Measurements from ENCODE around the gene ATOH1.

DNA sequence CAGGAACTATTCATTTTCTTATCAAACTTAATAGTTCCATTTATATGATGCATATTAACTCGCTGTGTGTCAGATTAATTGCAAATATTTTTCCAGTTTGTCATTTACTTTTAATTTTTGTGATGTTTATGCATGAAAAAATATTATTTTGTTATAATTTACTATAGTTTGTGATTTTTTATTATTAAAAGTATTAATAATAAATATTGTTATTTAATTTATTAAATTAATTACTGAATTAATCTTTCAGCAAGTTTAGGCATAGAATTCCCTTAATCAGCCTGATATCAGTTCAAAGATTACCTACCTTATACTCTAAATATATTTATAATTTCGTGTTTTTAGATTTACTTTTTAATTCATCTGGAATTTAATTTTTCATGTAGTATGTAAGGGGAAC is 15.5 kb upstream of the ATOH1 start:
- TF ChIP-seq RARB (CRISPR knock-in tag; IDR thresholded peaks at IDR 0.05), result no peak
- TF ChIP-seq CSDC2 (CRISPR knock-in tag; IDR thresholded peaks at IDR 0.05), result no peak
- TF ChIP-seq ZFP3 (CRISPR knock-in tag; IDR thresholded peaks at IDR 0.05), result no peak
- no peak for TF ChIP-seq OSR1 (CRISPR knock-in tag; IDR thresholded peaks at IDR 0.05)
- TF ChIP-seq TOX (CRISPR knock-in tag; IDR thresholded peaks at IDR 0.05; ENCODE audit: borderline replicate concordance), result no peak
- no peak for TF ChIP-seq SNAI2 (CRISPR knock-in tag; IDR thresholded peaks at IDR 0.05)
- TF ChIP-seq BACH2 (CRISPR knock-in tag; IDR thresholded peaks at IDR 0.05; ENCODE audit: borderline replicate concordance), result no peak
- TF ChIP-seq, protein P1, sequence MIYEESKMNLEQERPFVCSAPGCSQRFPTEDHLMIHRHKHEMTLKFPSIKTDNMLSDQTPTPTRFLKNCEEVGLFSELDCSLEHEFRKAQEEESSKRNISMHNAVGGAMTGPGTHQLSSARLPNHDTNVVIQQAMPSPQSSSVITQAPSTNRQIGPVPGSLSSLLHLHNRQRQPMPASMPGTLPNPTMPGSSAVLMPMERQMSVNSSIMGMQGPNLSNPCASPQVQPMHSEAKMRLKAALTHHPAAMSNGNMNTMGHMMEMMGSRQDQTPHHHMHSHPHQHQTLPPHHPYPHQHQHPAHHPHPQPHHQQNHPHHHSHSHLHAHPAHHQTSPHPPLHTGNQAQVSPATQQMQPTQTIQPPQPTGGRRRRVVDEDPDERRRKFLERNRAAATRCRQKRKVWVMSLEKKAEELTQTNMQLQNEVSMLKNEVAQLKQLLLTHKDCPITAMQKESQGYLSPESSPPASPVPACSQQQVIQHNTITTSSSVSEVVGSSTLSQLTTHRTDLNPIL (CRISPR knock-in tag; IDR thresholded peaks at IDR 0.05; ENCODE audit: low read depth), result no peak
- TF ChIP-seq ZNF8 (CRISPR knock-in tag; IDR thresholded peaks at IDR 0.05), result no peak
- no peak for TF ChIP-seq ZNF70 (CRISPR knock-in tag; IDR thresholded peaks at IDR 0.05)
- TF ChIP-seq, protein P2, sequence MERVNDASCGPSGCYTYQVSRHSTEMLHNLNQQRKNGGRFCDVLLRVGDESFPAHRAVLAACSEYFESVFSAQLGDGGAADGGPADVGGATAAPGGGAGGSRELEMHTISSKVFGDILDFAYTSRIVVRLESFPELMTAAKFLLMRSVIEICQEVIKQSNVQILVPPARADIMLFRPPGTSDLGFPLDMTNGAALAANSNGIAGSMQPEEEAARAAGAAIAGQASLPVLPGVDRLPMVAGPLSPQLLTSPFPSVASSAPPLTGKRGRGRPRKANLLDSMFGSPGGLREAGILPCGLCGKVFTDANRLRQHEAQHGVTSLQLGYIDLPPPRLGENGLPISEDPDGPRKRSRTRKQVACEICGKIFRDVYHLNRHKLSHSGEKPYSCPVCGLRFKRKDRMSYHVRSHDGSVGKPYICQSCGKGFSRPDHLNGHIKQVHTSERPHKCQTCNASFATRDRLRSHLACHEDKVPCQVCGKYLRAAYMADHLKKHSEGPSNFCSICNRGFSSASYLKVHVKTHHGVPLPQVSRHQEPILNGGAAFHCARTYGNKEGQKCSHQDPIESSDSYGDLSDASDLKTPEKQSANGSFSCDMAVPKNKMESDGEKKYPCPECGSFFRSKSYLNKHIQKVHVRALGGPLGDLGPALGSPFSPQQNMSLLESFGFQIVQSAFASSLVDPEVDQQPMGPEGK (CRISPR knock-in tag; IDR thresholded peaks at IDR 0.05; ENCODE audit: borderline replicate concordance), result no peak
- no peak for TF ChIP-seq ZNF565 (CRISPR knock-in tag; conservative IDR thresholded peaks at IDR 0.05; ENCODE audit: low read depth)

All from SK-N-SH treated with all-trans-retinoic acid at 6 μM for 48 hours (cell line).